HG03103 (cell line): Measurements from ENCODE around the gene DAPK1.

Experiments
- ATAC-seq: cut with Tn5 transposase; IDR thresholded peaks from one replicate; pipeline ENCODE4 v1.9.1; 2021; ENCODE audit warnings: low read depth; ENCODE audit not compliant: unreplicated experiment

DAPK1 gene

GRCh38 chr9:87638292-87638691 lies 140.6 kb downstream of the DAPK1 start:
- ATAC-seq, result no peak

GRCh38 chr9:87639949-87640348 lies 142.3 kb downstream of the DAPK1 start:
- no peak for ATAC-seq

- no peak for ATAC-seq
Measured at GRCh38 chr9:87640385-87640795, 142.7 kb downstream of the DAPK1 start.

DNA sequence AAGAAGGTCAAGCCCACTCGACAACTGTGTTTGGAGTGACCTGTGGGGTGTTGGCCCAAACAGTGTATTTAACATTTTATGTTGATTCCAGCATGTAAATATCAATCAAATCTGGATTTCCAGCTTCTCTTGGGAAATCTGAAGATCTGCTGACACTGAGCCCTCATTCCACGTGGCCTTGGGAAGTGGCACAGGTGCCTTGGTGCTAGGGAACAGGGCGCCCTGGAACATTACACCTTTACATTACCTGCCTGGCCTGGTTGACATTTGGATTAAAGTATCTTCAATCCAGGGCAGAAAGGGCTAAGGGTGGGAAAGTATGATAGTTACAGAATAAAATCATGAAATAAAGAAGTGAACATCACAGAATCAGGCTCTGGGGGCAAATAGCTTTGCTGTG lies 143.4 kb downstream of the DAPK1 start:
- ATAC-seq, result no peak

GRCh38 chr9:87642330-87643106 lies 144.9 kb downstream of the DAPK1 start:
- ATAC-seq, result no peak

DNA sequence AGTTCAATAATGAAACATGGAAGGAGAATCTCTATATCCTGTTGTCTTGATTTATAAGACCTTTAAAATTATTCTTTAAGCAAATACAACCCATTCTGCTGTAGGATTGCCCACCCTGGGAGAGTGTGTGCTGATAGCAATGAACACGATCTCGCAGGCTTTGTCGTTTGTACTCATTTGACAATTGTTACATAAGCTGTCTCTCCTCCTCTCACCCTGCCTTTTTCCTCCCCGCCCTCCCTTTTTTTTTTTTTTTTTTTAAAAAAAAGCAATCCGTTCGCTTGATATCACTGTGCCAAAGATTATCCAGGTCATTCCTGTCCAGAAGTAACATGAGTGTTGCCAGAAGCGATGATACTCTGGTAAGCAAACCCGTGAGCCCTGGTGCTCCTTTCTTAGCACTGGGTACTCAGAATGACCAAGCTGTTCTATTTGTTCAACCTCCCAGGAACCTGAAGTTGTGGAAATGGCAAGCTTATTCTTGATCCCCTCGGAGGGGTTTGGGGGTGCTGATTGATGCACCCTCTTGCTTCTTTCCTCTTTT lies 145.5 kb downstream of the DAPK1 start:
- ATAC-seq, result no peak

- ATAC-seq, result no peak
Measured at GRCh38 chr9:87643778-87644570, 146.3 kb downstream of the DAPK1 start.

DNA sequence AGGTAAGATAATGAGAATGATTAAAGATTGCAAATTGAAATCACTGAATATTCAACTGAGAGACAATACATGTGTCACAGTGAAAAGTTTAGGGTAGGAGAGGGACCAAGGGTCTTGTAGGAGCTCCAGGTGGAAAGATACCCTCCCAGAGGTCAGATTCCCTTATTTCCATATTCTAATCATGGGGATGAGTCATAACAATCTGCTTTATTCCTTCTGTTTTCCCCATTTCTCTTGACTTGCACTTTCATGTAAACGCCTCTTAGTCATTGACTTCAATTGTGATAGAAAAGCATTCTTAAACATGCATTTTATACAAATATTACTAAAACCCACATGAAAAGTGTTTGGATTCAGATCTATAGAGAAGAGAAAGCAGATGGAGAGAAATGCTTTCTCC lies 147.0 kb downstream of the DAPK1 start:
- ATAC-seq, result no peak

DNA sequence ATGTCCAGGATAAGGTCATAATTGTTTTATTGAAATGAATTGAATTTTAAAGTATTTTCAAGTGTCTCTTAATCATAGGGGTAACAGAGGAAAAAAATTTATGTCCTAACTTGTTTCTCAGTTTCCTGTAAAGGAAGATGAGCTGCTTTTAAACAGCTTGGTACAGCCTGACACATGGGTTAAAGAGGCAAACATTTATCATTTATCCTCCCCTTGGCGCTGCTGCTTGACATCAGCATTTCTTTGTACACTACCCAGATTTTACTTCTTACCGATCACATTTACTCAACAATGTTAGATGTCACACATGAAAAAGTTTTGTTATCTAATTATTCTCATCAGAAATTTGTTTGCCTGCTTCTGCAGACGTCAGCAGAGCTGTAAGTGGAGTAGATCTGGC lies 148.9 kb downstream of the DAPK1 start:
- ATAC-seq, result no peak

GRCh38 chr9:87647114-87647513 lies 149.4 kb downstream of the DAPK1 start:
- no peak for ATAC-seq

DNA sequence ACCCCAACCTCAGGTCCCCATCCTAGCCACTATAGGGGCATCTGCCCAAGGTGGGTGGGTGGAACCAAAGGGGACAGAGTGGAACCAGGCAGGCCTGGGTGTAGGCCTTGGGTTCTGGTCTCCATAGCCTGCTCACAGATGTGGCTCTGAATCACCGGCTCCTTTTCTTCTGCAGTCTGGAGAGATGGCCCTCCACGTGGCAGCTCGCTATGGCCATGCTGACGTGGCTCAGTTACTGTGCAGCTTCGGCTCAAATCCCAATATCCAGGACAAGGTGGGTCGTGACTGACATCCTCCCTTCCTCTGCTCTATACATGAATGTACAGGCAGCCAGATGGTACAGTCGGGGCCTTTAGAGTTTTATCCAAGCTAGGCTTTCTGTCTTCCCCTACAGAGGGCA lies 150.9 kb downstream of the DAPK1 start:
- ATAC-seq, result no peak

- ATAC-seq, result no peak
Measured at GRCh38 chr9:87650611-87651295, 153.1 kb downstream of the DAPK1 start.

GRCh38 chr9:87651431-87651830 lies 153.8 kb downstream of the DAPK1 start:
- ATAC-seq, result no peak

GRCh38 chr9:87653941-87654340 lies 156.3 kb downstream of the DAPK1 start:
- ATAC-seq, result no peak

DNA sequence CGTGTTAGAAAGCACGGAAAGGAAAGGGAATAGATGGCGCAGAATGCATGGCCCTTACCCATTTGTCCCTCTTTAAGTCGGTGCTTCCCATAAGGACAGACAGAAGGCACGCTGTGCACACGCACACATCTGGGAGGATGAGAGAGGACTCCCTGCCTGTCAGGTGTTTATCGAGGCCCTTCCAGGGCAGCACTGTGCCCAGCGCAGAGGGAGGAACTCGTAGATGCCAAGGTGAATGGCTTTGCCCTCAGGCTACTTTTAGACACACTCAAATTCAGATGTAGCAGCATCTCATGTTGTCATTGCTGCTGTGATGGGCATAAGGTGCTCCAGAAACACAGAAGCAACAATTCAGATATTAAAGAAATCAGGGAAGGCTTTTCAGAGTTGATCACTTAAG lies 158.1 kb downstream of the DAPK1 start:
- ATAC-seq, result no peak

GRCh38 chr9:87656485-87656884 lies 158.8 kb downstream of the DAPK1 start:
- no peak for ATAC-seq

DNA sequence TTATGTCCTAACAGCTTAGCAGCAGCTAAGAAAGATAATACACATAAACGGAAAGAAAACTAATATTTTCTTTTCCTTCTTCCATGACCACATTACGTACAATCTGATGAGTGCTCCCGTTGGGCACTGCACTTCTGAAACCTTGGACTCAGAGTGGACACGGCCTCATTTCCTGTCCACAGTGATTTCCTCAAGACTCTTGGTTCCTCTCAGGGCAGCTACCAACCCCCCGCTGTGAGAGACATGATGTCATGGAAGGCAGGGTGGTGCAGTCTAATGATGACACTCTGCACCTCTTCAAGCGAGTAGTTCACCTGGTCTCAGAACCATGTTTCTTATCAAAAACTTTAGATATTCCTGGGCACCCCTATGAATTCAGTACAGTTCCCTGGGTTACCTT lies 159.5 kb downstream of the DAPK1 start:
- ATAC-seq, result no peak

DNA sequence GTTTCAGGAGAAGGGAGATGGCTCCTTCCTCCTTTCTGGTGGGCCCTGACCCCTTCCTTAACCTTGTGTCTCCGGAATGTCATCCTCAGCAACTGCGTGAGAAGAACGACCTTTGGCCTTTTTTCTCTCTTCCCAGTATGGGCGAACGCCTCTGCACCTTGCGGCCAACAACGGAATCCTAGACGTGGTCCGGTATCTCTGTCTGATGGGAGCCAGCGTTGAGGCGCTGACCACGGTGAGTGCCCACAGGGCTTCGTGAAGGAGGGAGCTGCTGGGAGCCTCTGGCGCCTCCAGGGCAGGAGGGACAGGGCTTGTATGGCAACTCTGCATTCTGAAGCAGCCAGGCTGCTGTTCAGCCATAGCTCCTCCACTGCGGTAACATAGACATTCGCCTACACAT lies 160.2 kb downstream of the DAPK1 start:
- ATAC-seq, result no peak

DNA sequence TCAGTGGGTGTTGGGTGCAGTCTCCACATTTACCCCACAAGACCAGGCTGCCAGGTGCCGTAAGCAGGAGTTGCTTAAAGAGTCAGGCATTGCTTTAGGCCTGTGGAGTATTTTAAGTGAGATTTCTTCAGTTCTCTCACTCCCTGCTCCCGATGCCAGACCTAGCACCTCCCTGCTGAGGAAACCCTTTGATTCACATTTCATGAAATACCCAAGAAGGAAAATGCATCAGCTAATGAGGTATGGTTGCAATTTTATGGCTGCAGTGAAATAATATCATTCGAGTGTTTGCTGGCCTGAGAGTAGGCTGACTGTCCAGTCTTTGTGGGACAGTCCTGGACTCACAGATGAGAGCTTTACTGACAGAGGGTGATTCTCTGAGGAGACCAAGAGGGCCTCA lies 160.8 kb downstream of the DAPK1 start:
- no peak for ATAC-seq

- no peak for ATAC-seq
Measured at GRCh38 chr9:87659534-87660419, 162.1 kb downstream of the DAPK1 start.
